ENCODE measurements around the gene B9D1.

B9D1 gene

GRCh38 chr17:19381361-19381740, 18.8 kb upstream of the B9D1 start:
- Histone ChIP-seq H3K4me1 (ENCODE audit: control insufficient read depth, insufficient read depth, low read length) (peaks cover 58% of the 10 kb centered on the region), H3K9ac (ENCODE audit: low read length in 2 of 2) (no peak overlapping the region), H3K27ac (ENCODE audit: low read length) (peak overlapping the region; percentile 18), H3K4me3 (ENCODE audit: low read length in 2 of 2) (no peak overlapping the region), H3K27me3 (ENCODE audit: control insufficient read depth in 1 of 2, insufficient read depth in 2 of 2, low read length in 2 of 2) (no peaks in the 10 kb centered on the region), H3K36me3 (ENCODE audit: control insufficient read depth in 2 of 2, insufficient read depth in 2 of 2, low read length in 2 of 2) (peaks cover 31 to 44% of the 10 kb centered on the region in 2 donors), H3K9me3 (ENCODE audit: control insufficient read depth in 2 of 2, low read length in 2 of 2) (no peaks in the 10 kb centered on the region)

- Histone ChIP-seq H3K4me1 (ENCODE audit: control insufficient read depth, insufficient read depth, low read length) (peaks cover 52% of the 10 kb centered on the region), H3K9me3 (ENCODE audit: control insufficient read depth in 2 of 2, low read length in 2 of 2) (no peaks in the 10 kb centered on the region), H3K36me3 (ENCODE audit: control insufficient read depth in 2 of 2, insufficient read depth in 2 of 2, low read length in 2 of 2) (peaks cover 31 to 44% of the 10 kb centered on the region in 2 donors), H3K9ac (ENCODE audit: low read length in 2 of 2) (no peak overlapping the region), H3K4me3 (ENCODE audit: low read length in 2 of 2) (no peak overlapping the region), H3K27ac (ENCODE audit: low read length) (peak overlapping the region; percentile 24), H3K27me3 (ENCODE audit: control insufficient read depth in 1 of 2, insufficient read depth in 2 of 2, low read length in 2 of 2) (no peaks in the 10 kb centered on the region)
Observed at GRCh38 chr17:19380481-19381301, 18.2 kb upstream of the B9D1 start.

GRCh38 chr17:19379361-19380065, 17.0 kb upstream of the B9D1 start:
- H3K4me1 ChIP-seq (ENCODE audit: control insufficient read depth, insufficient read depth, low read length): peaks cover 40% of the 10 kb centered on the region
- H3K9me3 ChIP-seq (ENCODE audit: control insufficient read depth in 2 of 2, low read length in 2 of 2): no peaks in the 10 kb centered on the region
- peak overlapping the region; percentile 79 to 89 for H3K4me3 ChIP-seq (ENCODE audit: low read length in 2 of 2)
- peak overlapping the region; percentile 78 to 82 for H3K9ac ChIP-seq (ENCODE audit: low read length in 2 of 2)
- H3K27ac ChIP-seq (ENCODE audit: low read length): no peak overlapping the region
- peaks cover 31 to 44% of the 10 kb centered on the region in 2 donors for H3K36me3 ChIP-seq (ENCODE audit: control insufficient read depth in 2 of 2, insufficient read depth in 2 of 2, low read length in 2 of 2)
- H3K27me3 ChIP-seq (ENCODE audit: control insufficient read depth in 1 of 2, insufficient read depth in 2 of 2, low read length in 2 of 2): no peaks in the 10 kb centered on the region

GRCh38 chr17:19378416-19379360, 16.2 kb upstream of the B9D1 start, which contains the start of gene MAPK7:
TSS of gene MAPK7 (plus strand) at chr17:19378498. CDS start at chr17:19378901, 403 bp downstream.
- Histone ChIP-seq H3K4me1 (ENCODE audit: control insufficient read depth, insufficient read depth, low read length) (peaks cover 32% of the 10 kb centered on the region), H3K9me3 (ENCODE audit: control insufficient read depth in 2 of 2, low read length in 2 of 2) (no peaks in the 10 kb centered on the region), H3K27ac (ENCODE audit: low read length) (peak within 1 kb of the TSS; percentile 96), H3K36me3 (ENCODE audit: control insufficient read depth in 2 of 2, insufficient read depth in 2 of 2, low read length in 2 of 2) (peaks cover 25 to 37% of the 10 kb centered on the region in 2 donors), H3K4me3 (ENCODE audit: low read length in 2 of 2) (peak within 1 kb of the TSS; percentile 84 to 89), H3K27me3 (ENCODE audit: control insufficient read depth in 1 of 2, insufficient read depth in 2 of 2, low read length in 2 of 2) (no peaks in the 10 kb centered on the region), H3K9ac (ENCODE audit: low read length in 2 of 2) (peak within 1 kb of the TSS; percentile 82 to 96)

GRCh38 chr17:19377602-19378415, 15.3 kb upstream of the B9D1 start:
- Histone ChIP-seq H3K4me3 (ENCODE audit: low read length in 2 of 2) (peak overlapping the region; percentile 84 to 89), H3K27ac (ENCODE audit: low read length) (peak overlapping the region; percentile 96), H3K9ac (ENCODE audit: low read length in 2 of 2) (peak overlapping the region; percentile 82 to 96), H3K9me3 (ENCODE audit: control insufficient read depth in 2 of 2, low read length in 2 of 2) (no peaks in the 10 kb centered on the region), H3K36me3 (ENCODE audit: control insufficient read depth in 2 of 2, insufficient read depth in 2 of 2, low read length in 2 of 2) (peaks cover 19 to 29% of the 10 kb centered on the region in 2 donors), H3K4me1 (ENCODE audit: control insufficient read depth, insufficient read depth, low read length) (peaks cover 24% of the 10 kb centered on the region), H3K27me3 (ENCODE audit: control insufficient read depth in 1 of 2, insufficient read depth in 2 of 2, low read length in 2 of 2) (no peaks in the 10 kb centered on the region)

GRCh38 chr17:19376811-19377210, 14.3 kb upstream of the B9D1 start:
- H3K4me3 ChIP-seq (ENCODE audit: low read length in 2 of 2): peak overlapping the region; percentile 84 to 89
- peak overlapping the region; percentile 82 to 96 for H3K9ac ChIP-seq (ENCODE audit: low read length in 2 of 2)
- peak overlapping the region; percentile 96 for H3K27ac ChIP-seq (ENCODE audit: low read length)
- no peaks in the 10 kb centered on the region for H3K27me3 ChIP-seq (ENCODE audit: control insufficient read depth in 1 of 2, insufficient read depth in 2 of 2, low read length in 2 of 2)
- peaks cover 17 to 22% of the 10 kb centered on the region in 2 donors for H3K36me3 ChIP-seq (ENCODE audit: control insufficient read depth in 2 of 2, insufficient read depth in 2 of 2, low read length in 2 of 2)
- H3K4me1 ChIP-seq (ENCODE audit: control insufficient read depth, insufficient read depth, low read length): peaks cover 17% of the 10 kb centered on the region
- no peaks in the 10 kb centered on the region for H3K9me3 ChIP-seq (ENCODE audit: control insufficient read depth in 2 of 2, low read length in 2 of 2)

- no peak overlapping the region for H3K9ac ChIP-seq (ENCODE audit: low read length in 2 of 2)
- no peak overlapping the region for H3K27ac ChIP-seq (ENCODE audit: low read length)
- no peaks in the 10 kb centered on the region for H3K9me3 ChIP-seq (ENCODE audit: control insufficient read depth in 2 of 2, low read length in 2 of 2)
- peaks cover 10 to 14% of the 10 kb centered on the region in 2 donors for H3K36me3 ChIP-seq (ENCODE audit: control insufficient read depth in 2 of 2, insufficient read depth in 2 of 2, low read length in 2 of 2)
- H3K4me1 ChIP-seq (ENCODE audit: control insufficient read depth, insufficient read depth, low read length): peaks cover 17% of the 10 kb centered on the region
- H3K27me3 ChIP-seq (ENCODE audit: control insufficient read depth in 1 of 2, insufficient read depth in 2 of 2, low read length in 2 of 2): no peaks in the 10 kb centered on the region
- H3K4me3 ChIP-seq (ENCODE audit: low read length in 2 of 2): no peak overlapping the region
Observed at GRCh38 chr17:19375732-19376131, 13.2 kb upstream of the B9D1 start.

- peaks cover 13% of the 10 kb centered on the region for H3K4me1 ChIP-seq (ENCODE audit: control insufficient read depth, insufficient read depth, low read length)
- no peaks in the 10 kb centered on the region for H3K27me3 ChIP-seq (ENCODE audit: control insufficient read depth in 1 of 2, insufficient read depth in 2 of 2, low read length in 2 of 2)
- no peaks in the 10 kb centered on the region for H3K36me3 ChIP-seq (ENCODE audit: control insufficient read depth in 2 of 2, insufficient read depth in 2 of 2, low read length in 2 of 2)
- H3K4me3 ChIP-seq (ENCODE audit: low read length in 2 of 2): no peak overlapping the region
- no peaks in the 10 kb centered on the region for H3K9me3 ChIP-seq (ENCODE audit: control insufficient read depth in 2 of 2, low read length in 2 of 2)
- H3K9ac ChIP-seq (ENCODE audit: low read length in 2 of 2): no peak overlapping the region
- H3K27ac ChIP-seq (ENCODE audit: low read length): no peak overlapping the region
Observed at GRCh38 chr17:19374136-19374535, 11.6 kb upstream of the B9D1 start.

GRCh38 chr17:19372866-19373504, 10.5 kb upstream of the B9D1 start:
- Histone ChIP-seq H3K27ac (ENCODE audit: low read length) (no peak overlapping the region), H3K4me3 (ENCODE audit: low read length in 2 of 2) (no peak overlapping the region), H3K4me1 (ENCODE audit: control insufficient read depth, insufficient read depth, low read length) (peaks cover 8% of the 10 kb centered on the region), H3K9me3 (ENCODE audit: control insufficient read depth in 2 of 2, low read length in 2 of 2) (no peaks in the 10 kb centered on the region), H3K27me3 (ENCODE audit: control insufficient read depth in 1 of 2, insufficient read depth in 2 of 2, low read length in 2 of 2) (no peaks in the 10 kb centered on the region), H3K9ac (ENCODE audit: low read length in 2 of 2) (no peak overlapping the region), H3K36me3 (ENCODE audit: control insufficient read depth in 2 of 2, insufficient read depth in 2 of 2, low read length in 2 of 2) (no peaks in the 10 kb centered on the region)
